ENCODE results near the gene CNN2.

CNN2 gene

GRCh38 chr19:1032264-1032867, 6.0 kb downstream of the CNN2 start:
- DNase-seq: no peak

GRCh38 chr19:1035998-1036621, 9.7 kb downstream of the CNN2 start:
- no peak for DNase-seq

GRCh38 chr19:1037621-1038064, 11.2 kb downstream of the CNN2 start:
- DNase-seq: no peak

GRCh38 chr19:1038978-1039645, 12.7 kb downstream of the CNN2 start:
- no peak for DNase-seq

GRCh38 chr19:1039646-1040475, 13.5 kb downstream of the CNN2 start, which contains the start of gene ABCA7:
ABCA7 (plus strand) TSS chr19:1040107; CDS start chr19:1041362, 1,255 bp downstream.
- peak; percentile 100 for DNase-seq

- DNase-seq: peak; percentile 94
Observed at GRCh38 chr19:1040476-1041271, 14.3 kb downstream of the CNN2 start.

GRCh38 chr19:1041272-1041834, 14.9 kb downstream of the CNN2 start:
- DNase-seq: no peak

- DNase-seq: no peak
Observed at GRCh38 chr19:1041835-1042685, 15.7 kb downstream of the CNN2 start.

- DNase-seq: no peak
Observed at GRCh38 chr19:1042689-1043511, 16.5 kb downstream of the CNN2 start.

- peak; percentile 80 for DNase-seq
Observed at GRCh38 chr19:1045247-1045603, 18.8 kb downstream of the CNN2 start.

GRCh38 chr19:1046117-1046626, 19.8 kb downstream of the CNN2 start:
- no peak for DNase-seq

- no peak for DNase-seq
Observed at GRCh38 chr19:1046836-1047695, 20.7 kb downstream of the CNN2 start.

GRCh38 chr19:1047696-1048147, 21.3 kb downstream of the CNN2 start:
- no peak for DNase-seq

- DNase-seq: no peak
Observed at GRCh38 chr19:1049106-1049505, 22.7 kb downstream of the CNN2 start.

GRCh38 chr19:1049800-1050199, 23.4 kb downstream of the CNN2 start:
- no peak for DNase-seq

- DNase-seq: no peak
Observed at GRCh38 chr19:1050989-1051788, 24.8 kb downstream of the CNN2 start.

GRCh38 chr19:1051791-1052190, 25.4 kb downstream of the CNN2 start:
- no peak for DNase-seq

Measured in stimulated activated CD4-positive, alpha-beta T cell treated with anti-CD3 and anti-CD28 coated beads, Interleukin-15, amount 100 ng/mL, for 24 hours (primary cell).